H7 (cell line): ENCODE measurements around the gene MYBBP1A. TPM values are rescaled to one million over a fixed set of nuclear protein-coding genes. Genes with fewer than 3 reads are reported as not detected.

Source experiments
- DNase-seq: peaks from one replicate; pipeline ENCODE4 v3.0.0; 2012
- H3K27me3 ChIP-seq: 2 replicates; pipeline ENCODE4 v1.6.0; 2011; ENCODE audit warnings: mild to moderate bottlenecking, low read length; ENCODE audit not compliant: control insufficient read depth, insufficient read depth
- H3K36me3 ChIP-seq: replicated peaks from 2 replicates; pipeline ENCODE4 v1.5.1; 2011; ENCODE audit warnings: low read length; ENCODE audit not compliant: control insufficient read depth, insufficient read depth
- H3K4me3 ChIP-seq: 2 replicates; pipeline ENCODE4 v1.5.1; 2011; ENCODE audit warnings: low read depth, mild to moderate bottlenecking, control low read depth, low read length, moderate library complexity; ENCODE audit not compliant: insufficient read depth
- total RNA-seq: library from RNA; depleted of rRNA; stranded (reverse); fragments of >200 nt; shearing (Covaris generic); gene quantifications from 2 replicates; pipeline ENCODE4 v1.2.3, GENCODE V29; 2014

Gene MYBBP1A
- total RNA-seq, 1 experiment from 2014 or later = 149 TPM

DNA sequence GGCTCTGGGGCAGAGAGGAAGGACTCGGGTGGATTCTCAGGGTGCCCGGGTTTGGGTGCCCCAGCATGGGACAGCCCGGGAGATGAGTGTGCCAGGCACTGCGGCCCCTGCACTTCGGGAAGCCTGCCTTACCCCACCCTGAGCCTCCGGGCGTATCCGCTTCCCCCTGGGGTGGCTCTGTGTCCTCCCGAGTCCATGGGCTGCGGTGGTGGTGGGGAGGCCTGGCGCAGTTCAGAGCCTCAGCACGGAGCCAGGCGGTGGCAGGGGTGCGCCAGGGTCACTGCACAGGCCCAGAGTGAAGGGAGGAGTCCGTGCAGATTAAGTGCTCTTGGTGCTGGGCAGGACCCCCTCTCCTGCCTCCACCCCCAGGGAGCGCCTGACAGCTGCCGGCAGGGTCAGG, 20.7 kb downstream of the MYBBP1A start:
- no peak for DNase-seq
- H3K27me3 ChIP-seq = peaks cover 3% of the 10 kb centered on the region; the same call in 1 of the 2 replicates
- H3K36me3 ChIP-seq = peaks cover 7% of the 10 kb centered on the region
- H3K4me3 ChIP-seq = no peak overlapping the region

DNA sequence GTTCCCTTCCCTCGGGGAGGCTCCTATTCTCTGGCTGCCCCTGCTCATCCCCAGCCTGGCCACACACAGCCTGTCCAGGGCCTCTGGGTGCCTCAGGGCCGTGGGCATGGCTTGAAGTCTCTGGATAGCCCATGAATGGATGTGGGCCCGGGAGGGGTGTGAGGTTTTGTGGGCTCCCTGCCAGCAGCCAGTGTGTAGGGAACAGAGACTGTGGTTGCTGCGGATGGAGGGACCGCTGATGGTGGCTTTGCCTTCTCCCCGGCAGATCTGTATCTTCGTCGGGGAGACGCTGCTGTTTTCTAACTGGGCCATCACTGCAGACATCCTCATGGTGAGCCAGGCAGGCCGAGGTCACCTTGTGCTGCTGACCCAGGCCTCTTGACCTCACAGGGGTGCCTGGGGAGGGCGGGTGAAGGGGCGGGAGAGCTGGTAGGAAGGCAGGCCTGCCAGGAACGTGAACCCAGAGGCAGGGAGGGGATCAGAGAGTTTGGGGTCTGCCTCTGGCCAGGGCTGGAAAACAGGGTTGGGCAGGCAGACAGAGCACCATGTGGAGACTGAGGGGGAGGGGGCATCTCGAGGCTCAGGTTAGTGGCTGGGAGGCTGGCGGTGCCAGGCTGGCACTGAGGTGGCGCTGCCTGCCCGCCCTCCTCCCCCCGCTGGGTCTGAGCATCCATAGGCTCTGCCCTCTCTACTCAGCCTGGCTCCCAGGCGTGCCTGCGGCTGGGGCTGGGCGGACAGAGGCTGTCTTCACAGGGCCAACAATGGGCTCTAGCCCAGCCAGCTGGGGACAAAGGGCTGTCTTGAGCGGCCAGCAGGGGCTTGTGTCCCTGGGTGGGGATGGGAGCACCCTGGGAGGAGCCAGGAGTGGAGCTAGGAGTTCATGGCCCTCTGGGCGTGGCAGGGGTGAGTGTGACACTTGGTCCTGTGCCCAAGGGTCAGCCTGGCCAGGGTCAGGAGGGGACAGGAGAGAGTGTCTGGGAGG, 21.4 kb downstream of the MYBBP1A start:
- Histone ChIP-seq H3K27me3 (peaks cover 3% of the 10 kb centered on the region; the same call in 1 of the 2 replicates), H3K36me3 (peaks cover 5% of the 10 kb centered on the region; the same call in 1 of the 2 replicates), H3K4me3 (no peak overlapping the region)
- peak; percentile 79 for DNase-seq

DNA sequence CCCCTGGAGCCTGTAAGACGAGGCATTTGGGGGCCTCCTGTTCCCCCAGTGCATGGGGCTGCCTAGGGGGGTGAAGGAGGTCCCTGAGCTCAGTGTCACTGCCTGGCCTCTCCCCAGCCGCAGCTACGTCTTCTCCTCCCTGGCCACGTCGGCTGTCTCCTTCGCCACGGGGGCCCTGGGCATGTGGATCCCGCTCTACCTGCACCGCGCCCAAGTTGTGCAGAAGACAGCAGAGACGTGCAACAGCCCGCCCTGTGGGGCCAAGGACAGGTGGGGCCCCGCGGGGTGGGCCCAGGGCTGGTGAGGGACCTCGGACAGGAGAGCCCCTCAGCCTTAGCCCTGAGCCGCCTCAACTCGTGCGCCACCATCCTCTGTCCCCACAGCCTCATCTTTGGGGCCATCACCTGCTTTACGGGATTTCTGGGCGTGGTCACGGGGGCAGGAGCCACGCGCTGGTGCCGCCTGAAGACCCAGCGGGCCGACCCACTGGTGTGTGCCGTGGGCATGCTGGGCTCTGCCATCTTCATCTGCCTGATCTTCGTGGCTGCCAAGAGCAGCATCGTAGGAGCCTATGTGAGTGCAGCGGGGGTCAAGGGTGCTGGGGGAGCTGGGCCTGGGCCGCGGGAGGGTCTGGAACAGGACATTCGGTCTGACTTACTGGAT, 22.2 kb downstream of the MYBBP1A start:
- Histone ChIP-seq H3K4me3 (no peak overlapping the region), H3K27me3 (peaks cover 3% of the 10 kb centered on the region; the same call in 1 of the 2 replicates), H3K36me3 (peaks cover 3% of the 10 kb centered on the region; the same call in 1 of the 2 replicates)
- DNase-seq = no peak

DNA sequence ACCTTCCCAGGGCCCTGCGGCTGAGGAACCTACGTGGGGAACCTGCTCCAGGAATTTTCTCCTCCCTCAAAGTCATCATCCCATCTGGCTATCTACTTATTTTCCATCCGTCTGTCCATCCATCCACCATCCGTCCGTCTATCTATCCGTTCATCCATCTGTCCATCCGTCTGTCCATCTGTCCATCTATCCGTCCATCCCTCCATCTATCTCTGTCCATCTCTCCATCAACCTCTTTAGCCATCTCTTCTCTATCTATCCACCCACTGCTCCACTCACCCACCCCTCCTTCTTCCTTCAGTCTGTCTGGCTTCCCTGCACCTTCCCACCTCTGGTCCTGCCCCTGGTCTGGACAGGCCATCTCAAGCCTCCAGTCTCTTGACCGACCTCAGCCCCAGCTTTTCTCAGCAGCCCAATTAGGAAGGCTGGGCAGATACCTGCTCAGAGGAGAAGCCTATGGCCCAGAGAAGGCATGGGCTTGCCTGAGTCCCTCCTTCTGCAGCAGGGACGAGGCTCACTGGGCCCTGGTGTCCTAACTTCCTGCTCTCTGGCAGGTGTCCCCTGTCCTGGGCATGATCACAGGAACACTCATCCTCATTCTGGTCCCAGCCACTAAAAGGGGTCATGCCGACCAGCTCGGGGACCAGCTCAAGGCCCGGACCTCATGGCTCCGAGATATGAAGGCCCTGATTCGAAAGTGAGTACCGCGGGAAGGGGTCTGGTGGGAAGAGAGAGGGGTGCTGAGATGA, 23.0 kb downstream of the MYBBP1A start:
- H3K36me3 ChIP-seq = no peaks in the 10 kb centered on the region
- no peak overlapping the region for H3K4me3 ChIP-seq
- peaks cover 3% of the 10 kb centered on the region; the same call in 1 of the 2 replicates for H3K27me3 ChIP-seq
- no peak for DNase-seq

DNA sequence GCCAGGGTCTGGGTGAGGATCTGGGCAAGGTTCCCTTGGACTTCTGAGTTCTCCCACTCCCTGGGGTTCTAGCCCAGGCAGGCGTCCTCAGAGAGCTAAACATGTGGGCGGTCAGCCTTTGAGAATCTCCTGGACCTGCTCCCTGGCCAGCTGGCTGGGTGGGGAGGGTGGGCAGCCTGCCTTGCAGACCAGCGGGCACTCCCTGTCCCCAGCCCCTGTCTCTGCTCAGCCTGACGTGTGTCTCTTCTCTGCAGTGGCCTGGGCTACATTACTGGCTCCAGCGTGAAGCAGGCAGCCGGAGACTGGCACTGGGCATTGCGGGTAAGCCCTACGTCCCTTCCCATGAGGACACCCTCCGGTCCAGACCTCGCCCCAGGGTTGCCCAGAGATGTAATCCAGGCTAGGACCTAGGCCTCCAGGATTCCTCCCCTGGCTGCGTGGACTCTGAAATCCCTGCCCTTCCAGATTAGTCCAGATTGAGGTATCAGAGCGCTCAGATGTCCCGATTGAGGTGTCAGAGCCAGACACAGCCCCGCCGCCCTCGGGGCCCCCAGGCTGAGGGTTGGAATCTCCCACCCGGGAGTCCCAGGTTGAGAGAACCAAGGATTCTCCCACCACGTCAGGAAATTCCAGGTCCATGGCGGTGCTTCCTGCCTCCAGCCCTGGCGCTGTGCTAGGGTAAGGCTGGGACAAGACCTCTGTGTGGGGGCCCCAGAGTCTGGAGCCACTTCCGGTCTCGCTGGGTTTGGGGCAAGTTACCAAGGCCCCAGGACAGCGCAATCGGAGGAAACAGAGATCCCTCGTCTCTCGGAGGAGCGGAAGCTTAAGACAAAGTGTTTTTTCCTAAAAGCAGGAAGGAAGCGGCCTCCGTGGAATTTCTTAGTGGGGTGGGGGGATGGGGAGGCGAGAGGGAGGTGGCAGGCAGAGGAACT, 24.1 kb downstream of the MYBBP1A start:
- Histone ChIP-seq H3K4me3 (no peak overlapping the region), H3K36me3 (no peaks in the 10 kb centered on the region), H3K27me3 (peaks cover 3% of the 10 kb centered on the region; the same call in 1 of the 2 replicates)
- no peak for DNase-seq

DNA sequence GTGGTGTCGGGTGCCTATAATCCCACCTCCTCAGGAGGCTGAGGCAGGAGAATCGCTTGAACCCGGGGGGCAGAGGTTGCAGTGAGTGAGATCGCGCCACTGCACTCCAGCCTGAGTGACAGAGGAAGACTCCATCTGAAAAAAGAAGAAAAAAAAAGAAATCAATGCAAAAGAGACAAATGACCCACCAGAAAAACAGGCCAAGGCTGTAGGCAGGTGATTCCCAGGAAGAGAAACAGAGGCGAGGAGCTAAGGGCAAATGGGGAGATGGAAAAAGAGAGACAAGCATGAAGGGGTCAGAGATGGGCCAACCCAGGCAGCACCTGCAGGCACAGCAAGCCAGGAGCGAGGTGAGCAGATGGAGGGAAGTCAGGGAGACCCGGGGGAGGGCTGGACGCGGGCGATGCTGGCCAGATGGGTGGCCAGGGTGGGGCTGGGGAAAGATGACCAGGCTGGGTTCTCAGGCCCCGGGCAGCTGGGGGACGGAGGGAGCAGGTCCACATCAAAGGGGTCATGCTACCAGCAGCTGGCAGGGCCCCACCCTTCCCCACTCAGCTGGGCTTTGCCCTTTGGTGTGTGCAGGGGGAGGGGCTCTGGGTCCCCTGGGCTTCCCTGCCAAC, 25.5 kb downstream of the MYBBP1A start:
- Histone ChIP-seq H3K27me3 (peaks cover 3% of the 10 kb centered on the region; the same call in 1 of the 2 replicates), H3K36me3 (no peaks in the 10 kb centered on the region)
- DNase-seq = no peak

DNA sequence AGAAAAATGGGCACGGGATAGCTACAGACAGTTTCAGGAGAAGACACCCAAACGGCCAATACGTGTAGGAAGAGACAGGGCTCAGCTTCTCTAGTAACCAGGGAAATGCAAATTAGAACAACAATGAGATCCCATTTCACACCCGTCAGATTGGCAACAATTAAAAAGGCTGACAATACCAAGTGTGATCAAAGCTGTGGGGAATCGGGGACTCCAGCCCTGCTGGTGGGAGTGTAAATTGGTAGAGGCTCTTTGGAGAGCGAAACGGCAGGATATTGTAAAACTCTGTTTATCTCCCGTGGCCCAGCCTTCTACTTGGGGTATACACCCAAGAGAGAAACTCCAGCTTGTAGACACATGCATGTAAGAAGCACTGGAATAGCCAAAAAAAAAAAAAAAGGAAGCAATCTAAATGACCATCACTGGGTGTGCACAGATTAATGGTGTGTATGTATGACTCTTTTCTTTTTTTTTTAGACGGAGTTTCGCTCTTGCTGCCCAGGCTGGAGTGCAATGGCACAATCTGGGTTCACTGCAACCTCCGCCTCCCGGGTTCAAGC, 27.5 kb downstream of the MYBBP1A start:
- Histone ChIP-seq H3K27me3 (peaks cover 3% of the 10 kb centered on the region; the same call in 1 of the 2 replicates), H3K36me3 (no peaks in the 10 kb centered on the region), H3K4me3 (no peak overlapping the region)
- DNase-seq = peak; percentile 63

More for the DNA sequence above, 25.5 kb downstream of the MYBBP1A start:
- H3K4me3 ChIP-seq = no peak overlapping the region

DNA sequence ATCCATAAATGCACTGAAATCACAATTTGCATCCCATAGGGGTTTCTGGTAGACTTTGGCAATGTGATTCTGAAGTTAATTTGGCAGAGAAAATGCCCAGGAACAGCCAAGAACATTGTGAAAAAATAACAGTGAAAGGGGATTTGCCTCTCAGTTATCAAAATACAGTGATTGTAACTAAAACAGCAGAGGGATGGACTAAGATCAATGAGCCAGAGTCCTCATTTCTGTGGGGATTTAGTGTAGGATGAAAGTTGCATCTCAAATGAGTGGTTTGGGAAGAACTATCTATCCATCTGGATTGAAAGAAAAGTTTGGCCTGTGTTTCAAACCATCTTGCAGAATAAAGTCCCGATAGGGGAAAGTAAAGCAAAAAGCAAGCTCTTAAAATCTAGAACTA, 28.1 kb downstream of the MYBBP1A start:
- no peaks in the 10 kb centered on the region for H3K36me3 ChIP-seq
- no peak for DNase-seq
- H3K4me3 ChIP-seq = no peak overlapping the region
- peaks cover 3% of the 10 kb centered on the region; the same call in 1 of the 2 replicates for H3K27me3 ChIP-seq

DNA sequence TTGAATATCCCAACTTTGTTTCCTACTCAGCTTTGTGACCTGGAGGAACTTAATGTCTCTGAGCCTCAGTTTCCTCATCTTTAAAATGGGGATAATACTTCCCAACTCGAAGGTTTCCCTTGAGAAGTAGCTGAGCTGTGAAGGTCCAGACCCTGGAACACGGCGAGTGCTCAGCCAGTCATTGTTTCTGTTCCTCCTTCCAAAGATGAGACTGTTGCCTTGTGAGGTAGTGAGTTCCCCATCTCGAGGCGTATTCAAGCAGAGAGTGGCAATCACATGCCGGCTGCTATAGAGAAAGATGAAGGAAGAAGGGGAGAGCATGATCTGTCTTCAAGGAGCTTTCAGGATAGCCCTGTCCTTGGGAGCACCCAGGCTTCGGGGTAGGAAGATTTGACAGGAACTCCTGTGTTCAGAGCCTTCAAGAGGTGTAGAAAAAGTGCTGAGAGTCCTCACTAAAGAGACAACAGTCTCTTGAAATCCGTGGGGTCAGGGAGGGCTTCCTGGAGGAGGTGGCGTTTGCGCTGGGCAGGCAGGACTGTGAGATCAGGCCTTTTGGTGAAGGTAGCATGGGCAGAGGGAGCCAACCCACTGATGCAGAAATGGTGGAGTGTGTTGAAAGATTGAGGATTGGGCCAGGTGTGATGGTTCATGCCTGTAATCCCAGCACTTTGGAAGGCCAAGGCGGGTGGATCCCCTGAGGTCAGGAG, 29.3 kb downstream of the MYBBP1A start:
- H3K27me3 ChIP-seq = peaks cover under 1% of the 10 kb centered on the region; the same call in 1 of the 2 replicates
- no peak for DNase-seq

DNA sequence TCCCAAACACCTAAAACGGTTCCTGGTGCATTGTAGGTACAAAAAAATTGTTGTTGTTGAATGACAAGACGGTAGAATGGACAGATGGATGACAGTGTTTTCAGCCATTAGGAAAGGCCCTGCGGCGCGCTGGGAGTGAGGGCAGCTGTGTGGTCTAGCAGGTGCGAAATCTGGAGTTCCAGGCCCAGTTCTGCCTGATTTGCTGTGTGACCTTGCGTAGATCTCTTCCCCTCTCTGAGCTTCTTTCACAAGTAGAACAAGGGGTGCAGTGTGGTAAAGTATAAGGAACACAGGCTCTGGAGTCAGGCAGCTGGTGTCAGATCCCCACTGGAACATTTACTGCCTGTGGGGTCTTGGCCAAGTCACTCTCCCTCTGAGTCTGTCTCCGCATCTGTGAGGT, 31.2 kb downstream of the MYBBP1A start:
- DNase-seq = no peak
- Histone ChIP-seq H3K4me3 (no peak overlapping the region), H3K36me3 (no peaks in the 10 kb centered on the region), H3K27me3 (no peaks in the 10 kb centered on the region; the same call in 1 of the 2 replicates)

More for the DNA sequence above, 29.3 kb downstream of the MYBBP1A start:
- no peak overlapping the region for H3K4me3 ChIP-seq
- H3K36me3 ChIP-seq = no peaks in the 10 kb centered on the region

DNA sequence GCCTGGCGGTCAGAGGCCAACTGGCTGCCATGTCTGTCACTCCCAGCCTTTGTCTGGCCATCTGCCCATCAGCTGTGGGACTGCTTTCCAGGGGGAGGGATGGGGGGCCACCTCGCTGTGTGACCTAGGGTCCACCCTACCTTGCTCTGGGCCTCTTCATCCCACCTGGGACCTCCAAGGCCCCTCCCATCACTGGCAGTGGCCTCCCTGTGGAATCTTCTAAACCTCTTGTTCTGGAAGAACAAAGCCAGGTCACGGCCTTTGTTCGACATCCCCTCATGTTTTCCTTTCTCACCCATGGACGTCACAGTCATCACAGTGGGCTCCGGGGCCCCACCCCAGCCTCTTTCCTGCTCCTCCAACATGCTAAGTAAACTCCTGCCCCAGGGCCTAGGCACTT, 32.5 kb downstream of the MYBBP1A start:
- no peak for DNase-seq
- H3K27me3 ChIP-seq = no peaks in the 10 kb centered on the region; the same call in 1 of the 2 replicates
- H3K4me3 ChIP-seq = no peak overlapping the region
- H3K36me3 ChIP-seq = no peaks in the 10 kb centered on the region

DNA sequence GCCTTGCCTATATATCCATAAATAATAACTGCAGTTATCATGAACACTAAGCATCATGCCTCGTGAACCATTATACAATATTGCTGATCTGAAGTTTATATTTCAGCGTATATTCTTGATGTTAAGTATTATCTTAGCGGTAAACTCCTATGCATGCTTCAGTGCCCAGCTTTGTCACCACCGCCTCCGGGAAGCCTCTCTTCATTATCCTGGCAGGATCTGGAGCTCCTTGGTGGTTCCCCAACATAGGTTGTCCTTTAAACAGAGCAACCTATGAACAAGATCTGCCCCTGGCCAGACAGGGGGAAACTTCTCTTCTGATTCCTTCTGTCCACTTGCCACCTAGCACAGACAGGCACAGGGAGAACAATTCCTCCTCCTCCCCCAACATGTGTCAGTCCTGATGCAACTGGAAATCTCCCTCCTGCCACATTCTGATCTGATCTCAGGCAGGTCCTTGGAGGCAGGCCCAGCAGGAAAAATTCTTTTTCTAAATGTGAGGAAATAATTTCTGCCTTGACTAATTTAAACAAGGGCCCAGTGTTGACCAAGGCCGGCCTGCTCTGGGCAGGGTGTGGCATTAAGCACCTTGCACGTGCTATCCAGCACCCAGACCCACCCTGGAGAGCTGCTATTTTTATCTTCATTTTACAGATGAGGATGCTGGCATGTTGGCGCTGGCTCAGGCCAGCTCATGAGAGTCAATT, 34.1 kb downstream of the MYBBP1A start:
- Histone ChIP-seq H3K27me3 (no peaks in the 10 kb centered on the region; the same call in 1 of the 2 replicates), H3K4me3 (no peak overlapping the region), H3K36me3 (no peaks in the 10 kb centered on the region)
- no peak for DNase-seq
